ENCODE measurements around the gene KRT79. TPM values are rescaled to one million over a fixed set of nuclear protein-coding genes. Genes with fewer than 3 reads are reported as not detected.

The KRT79 gene
- polyA plus RNA-seq, 1 donor from 2014 or later: not detected

GRCh38 chr12:52806169-52806811, 27.8 kb downstream of the KRT79 start:
- Histone ChIP-seq H3K36me3 (ENCODE audit: insufficient read depth, low read length) (no peaks in the 10 kb centered on the region), H3K9me2 (ENCODE audit: insufficient read depth, low read length) (no peaks in the 10 kb centered on the region), H3K27me3 (ENCODE audit: insufficient read depth, low read depth, low read length) (no peaks in the 10 kb centered on the region), H3K9ac (ENCODE audit: low read length) (no peak overlapping the region), H3K4me3 (ENCODE audit: low read length) (no peak overlapping the region), H3K27ac (ENCODE audit: low read length) (no peak overlapping the region), H3K79me2 (replicated peaks; ENCODE audit: insufficient read depth, low read length) (no peaks in the 10 kb centered on the region), H4K20me1 (ENCODE audit: insufficient read depth) (no peaks in the 10 kb centered on the region), H3F3A (ENCODE audit: insufficient read depth, low read length, poor library complexity, severe bottlenecking) (no peaks in the 10 kb centered on the region), H3K9me3 (ENCODE audit: low read length) (no peaks in the 10 kb centered on the region), H3K4me2 (ENCODE audit: low read length) (no peak overlapping the region), H2AFZ (ENCODE audit: low read depth, low read length) (no peak overlapping the region)
- TF ChIP-seq EP300 (conservative IDR thresholded peaks at IDR 0.05; ENCODE audit: poor library complexity, severe bottlenecking) (no peak), SMC3 (conservative IDR thresholded peaks at IDR 0.05; ENCODE audit: poor library complexity) (no peak), CTCF (IDR thresholded peaks at IDR 0.05; ENCODE audit: poor library complexity, severe bottlenecking) (no peak), RAD21 (conservative IDR thresholded peaks at IDR 0.05) (no peak)

- no peaks in the 10 kb centered on the region for H3K79me2 ChIP-seq (replicated peaks; ENCODE audit: insufficient read depth, low read length)
- H4K20me1 ChIP-seq (ENCODE audit: insufficient read depth): no peaks in the 10 kb centered on the region
- TF ChIP-seq EP300 (conservative IDR thresholded peaks at IDR 0.05; ENCODE audit: poor library complexity, severe bottlenecking) (no peak), CTCF (IDR thresholded peaks at IDR 0.05; ENCODE audit: poor library complexity, severe bottlenecking) (no peak), EZH2 (IDR thresholded peaks at IDR 0.05; ENCODE audit: borderline replicate concordance, insufficient read depth, low read length, poor library complexity, severe bottlenecking) (no peak), SMC3 (conservative IDR thresholded peaks at IDR 0.05; ENCODE audit: poor library complexity) (no peak), TAF1 (IDR thresholded peaks at IDR 0.05; ENCODE audit: low read depth) (no peak), MXI1 (conservative IDR thresholded peaks at IDR 0.05; ENCODE audit: poor library complexity, severe bottlenecking) (no peak), REST (IDR thresholded peaks at IDR 0.05; ENCODE audit: borderline replicate concordance) (no peak), RAD21 (conservative IDR thresholded peaks at IDR 0.05) (no peak), POLR2AphosphoS5 (IDR thresholded peaks at IDR 0.05) (no peak)
- no peaks in the 10 kb centered on the region for H3K9me3 ChIP-seq (ENCODE audit: low read length)
- no peaks in the 10 kb centered on the region for H3K9me2 ChIP-seq (ENCODE audit: insufficient read depth, low read length)
- no peaks in the 10 kb centered on the region for H3K27me3 ChIP-seq (ENCODE audit: insufficient read depth, low read depth, low read length)
- no peaks in the 10 kb centered on the region for H3F3A ChIP-seq (ENCODE audit: insufficient read depth, low read length, poor library complexity, severe bottlenecking)
- no peak overlapping the region for H3K9ac ChIP-seq (ENCODE audit: low read length)
- no peak overlapping the region for H3K4me2 ChIP-seq (ENCODE audit: low read length)
- no peak overlapping the region for H3K4me3 ChIP-seq (ENCODE audit: low read length)
- H3K36me3 ChIP-seq (ENCODE audit: insufficient read depth, low read length): no peaks in the 10 kb centered on the region
- no peak overlapping the region for H2AFZ ChIP-seq (ENCODE audit: low read depth, low read length)
- no peak overlapping the region for H3K27ac ChIP-seq (ENCODE audit: low read length)
Measured at GRCh38 chr12:52805739-52806138, 28.4 kb downstream of the KRT79 start.
